GM18505 (cell line): ENCODE measurements around the gene TM2D1.
"Not testable (repeated sequence)": the region's sequence is repeated elsewhere in the genome, so short reads cannot be mapped to it uniquely, and the experiment has no call there.

Experiments used
- ATAC-seq: cut with Tn5 transposase; IDR thresholded peaks from one replicate; pipeline ENCODE4 v1.9.1; 2021; ENCODE audit not compliant: unreplicated experiment
- POLR2A ChIP-seq: IDR thresholded peaks from 4 replicates; pipeline ENCODE4 v1.6.1; 2011; ENCODE audit warnings: borderline replicate concordance; ENCODE audit not compliant: insufficient read depth, insufficient read length; ENCODE audit errors: extremely low read depth

TM2D1 gene

GRCh38 chr1:61687901-61688300, 37.0 kb downstream of the TM2D1 start:
- TF ChIP-seq POLR2A, result no peak
- no peak for ATAC-seq

- ATAC-seq, result no peak
- TF ChIP-seq POLR2A, result no peak
Measured at GRCh38 chr1:61682891-61683290, 42.0 kb downstream of the TM2D1 start.

GRCh38 chr1:61680500-61680899, 44.4 kb downstream of the TM2D1 start:
- TF ChIP-seq POLR2A, result no peak
- no peak for ATAC-seq

- ATAC-seq, result not testable (repeated sequence)
Measured at GRCh38 chr1:61676881-61677280, 48.1 kb downstream of the TM2D1 start.

- ATAC-seq, result no peak
- no peak for TF ChIP-seq POLR2A
Measured at GRCh38 chr1:61674221-61674620, 50.7 kb downstream of the TM2D1 start.

- TF ChIP-seq POLR2A, result no peak
- ATAC-seq, result no peak
Measured at GRCh38 chr1:61672376-61672775, 52.6 kb downstream of the TM2D1 start.

- ATAC-seq, result no peak
- TF ChIP-seq POLR2A, result no peak
Measured at GRCh38 chr1:61670445-61670844, 54.5 kb downstream of the TM2D1 start.

- no peak for ATAC-seq
- no peak for TF ChIP-seq POLR2A
Measured at GRCh38 chr1:61670016-61670415, 54.9 kb downstream of the TM2D1 start.

GRCh38 chr1:61659061-61659460, 65.9 kb downstream of the TM2D1 start:
- no peak for TF ChIP-seq POLR2A
- no peak for ATAC-seq

- no peak for TF ChIP-seq POLR2A
- no peak for ATAC-seq
Measured at GRCh38 chr1:61655453-61655852, 69.5 kb downstream of the TM2D1 start.

- no peak for ATAC-seq
- no peak for TF ChIP-seq POLR2A
Measured at GRCh38 chr1:61654067-61654466, 70.9 kb downstream of the TM2D1 start.

GRCh38 chr1:61648983-61649742, 75.8 kb downstream of the TM2D1 start:
- no peak for TF ChIP-seq POLR2A
- ATAC-seq, result no peak

- TF ChIP-seq POLR2A, result no peak
- no peak for ATAC-seq
Measured at GRCh38 chr1:61647142-61647541, 77.8 kb downstream of the TM2D1 start.

- ATAC-seq, result no peak
Measured at GRCh38 chr1:61645476-61645875, 79.5 kb downstream of the TM2D1 start.

GRCh38 chr1:61644303-61644702, 80.6 kb downstream of the TM2D1 start:
- TF ChIP-seq POLR2A, result no peak
- ATAC-seq, result no peak

More at GRCh38 chr1:61645476-61645875, 79.5 kb downstream of the TM2D1 start:
- TF ChIP-seq POLR2A, result no peak

GRCh38 chr1:61642475-61643232, 82.3 kb downstream of the TM2D1 start:
- TF ChIP-seq POLR2A, result no peak
- ATAC-seq, result no peak
